Activated naive CD8-positive, alpha-beta T cell treated with anti-CD3 and anti-CD28 coated beads for 36 hours (primary cell): Measurements from ENCODE around the gene AGPAT3. TPM values are rescaled to one million over a fixed set of nuclear protein-coding genes. Genes with fewer than 3 reads are reported as not detected.
"Not testable (repeated sequence)": the region's sequence is repeated elsewhere in the genome, so short reads cannot be mapped to it uniquely, and the experiment has no call there.

Experiments
- DNase-seq: peaks from one replicate; pipeline ENCODE4 v3.0.0; 2021
- H3K27ac Mint-ChIP-seq: one replicate; pipeline ENCODE4 v1.8.0; 2022; ENCODE audit warnings: mild to moderate bottlenecking, moderate library complexity, mixed read lengths
- H3K27me3 Mint-ChIP-seq: one replicate; pipeline ENCODE4 v1.8.0; 2022; ENCODE audit warnings: mild to moderate bottlenecking, mixed read lengths
- H3K36me3 Mint-ChIP-seq: one replicate; pipeline ENCODE4 v1.8.0; 2021; ENCODE audit warnings: mild to moderate bottlenecking, mixed read lengths
- H3K4me1 Mint-ChIP-seq: one replicate; pipeline ENCODE4 v1.8.0; 2021; ENCODE audit warnings: mixed read lengths
- H3K4me3 Mint-ChIP-seq: one replicate; pipeline ENCODE4 v1.8.0; 2022; ENCODE audit warnings: mild to moderate bottlenecking, moderate library complexity, mixed read lengths
- H3K9me3 Mint-ChIP-seq: one replicate; pipeline ENCODE4 v1.8.0; 2022; ENCODE audit warnings: mixed read lengths
- total RNA-seq, 2 experiments: library from RNA; stranded (reverse); gene quantifications; one replicate each; pipeline ENCODE4 v1.2.3, GENCODE V29; 2021

Gene AGPAT3, protein sequence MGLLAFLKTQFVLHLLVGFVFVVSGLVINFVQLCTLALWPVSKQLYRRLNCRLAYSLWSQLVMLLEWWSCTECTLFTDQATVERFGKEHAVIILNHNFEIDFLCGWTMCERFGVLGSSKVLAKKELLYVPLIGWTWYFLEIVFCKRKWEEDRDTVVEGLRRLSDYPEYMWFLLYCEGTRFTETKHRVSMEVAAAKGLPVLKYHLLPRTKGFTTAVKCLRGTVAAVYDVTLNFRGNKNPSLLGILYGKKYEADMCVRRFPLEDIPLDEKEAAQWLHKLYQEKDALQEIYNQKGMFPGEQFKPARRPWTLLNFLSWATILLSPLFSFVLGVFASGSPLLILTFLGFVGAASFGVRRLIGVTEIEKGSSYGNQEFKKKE
- total RNA-seq = 10 to 100 TPM; 61.2 to 66.0 TPM

DNA sequence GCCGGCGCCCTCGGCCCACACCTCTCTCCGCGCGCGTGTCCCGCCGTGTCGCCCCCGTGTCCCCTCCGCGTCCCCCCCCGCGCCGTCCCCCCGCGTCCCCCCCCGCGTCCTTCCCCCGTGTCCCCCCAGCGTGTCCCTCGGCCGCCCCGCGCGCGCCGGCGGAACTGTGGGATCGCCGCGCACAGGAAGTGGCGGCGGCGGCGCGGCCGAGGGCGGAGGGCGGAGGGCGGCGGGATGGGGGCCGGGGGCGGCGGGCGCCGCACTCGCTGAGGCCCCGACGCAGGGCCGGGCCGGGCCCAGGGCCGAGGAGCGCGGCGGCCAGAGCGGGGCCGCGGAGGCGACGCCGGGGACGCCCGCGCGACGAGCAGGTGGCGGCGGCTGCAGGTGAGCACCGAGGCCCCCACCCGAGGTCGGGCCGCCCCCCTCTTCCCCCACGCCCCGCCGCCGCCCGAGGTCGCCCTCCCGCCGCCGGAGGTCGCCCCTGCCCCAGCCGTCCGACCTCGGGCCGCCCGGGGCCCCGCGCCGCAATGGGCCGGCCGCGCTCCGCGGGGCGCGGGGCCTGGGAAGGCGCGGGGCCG lies at the start of gene AGPAT3:
AGPAT3 (plus strand) TSS at position 262 of the 578 bp plus-strand sequence. CDS start 94,459 bp downstream, outside the sequence.
- peak; percentile 46 for DNase-seq
- Mint-ChIP-seq H3K4me1 (peaks cover 35% of the 10 kb centered on the region), H3K36me3 (peaks cover 14% of the 10 kb centered on the region), H3K27ac (peak within 1 kb of the TSS; percentile 85), H3K9me3 (no peaks in the 10 kb centered on the region), H3K4me3 (peak within 1 kb of the TSS; percentile 79), H3K27me3 (no peaks in the 10 kb centered on the region)

DNA sequence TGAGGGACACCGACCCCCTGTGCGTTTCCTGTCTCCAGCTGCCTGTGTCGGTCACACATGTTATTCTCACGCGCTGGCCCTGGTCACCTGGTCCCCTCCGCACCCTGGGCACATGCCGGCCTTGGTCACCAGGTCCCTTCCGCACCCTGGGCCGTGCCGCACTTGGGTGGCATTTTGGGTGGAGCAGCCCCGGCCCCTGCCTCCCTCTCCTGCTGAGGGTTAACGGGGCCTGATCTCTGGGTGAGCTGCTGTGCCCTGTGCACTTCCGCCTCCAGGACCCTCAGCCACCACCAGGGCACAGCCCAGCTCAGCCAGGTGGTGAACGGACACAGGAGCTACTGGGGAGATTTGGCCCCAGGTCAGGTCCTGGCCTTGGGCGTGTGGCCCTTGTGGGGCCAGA lies 49.0 kb upstream of the AGPAT3 start:
- peaks cover 2% of the 10 kb centered on the region for H3K36me3 Mint-ChIP-seq
- no peak overlapping the region for H3K4me3 Mint-ChIP-seq
- DNase-seq = no peak
- peaks cover 1% of the 10 kb centered on the region for H3K4me1 Mint-ChIP-seq
- H3K9me3 Mint-ChIP-seq = peaks cover 5% of the 10 kb centered on the region
- H3K27me3 Mint-ChIP-seq = no peaks in the 10 kb centered on the region
- no peak overlapping the region for H3K27ac Mint-ChIP-seq

DNA sequence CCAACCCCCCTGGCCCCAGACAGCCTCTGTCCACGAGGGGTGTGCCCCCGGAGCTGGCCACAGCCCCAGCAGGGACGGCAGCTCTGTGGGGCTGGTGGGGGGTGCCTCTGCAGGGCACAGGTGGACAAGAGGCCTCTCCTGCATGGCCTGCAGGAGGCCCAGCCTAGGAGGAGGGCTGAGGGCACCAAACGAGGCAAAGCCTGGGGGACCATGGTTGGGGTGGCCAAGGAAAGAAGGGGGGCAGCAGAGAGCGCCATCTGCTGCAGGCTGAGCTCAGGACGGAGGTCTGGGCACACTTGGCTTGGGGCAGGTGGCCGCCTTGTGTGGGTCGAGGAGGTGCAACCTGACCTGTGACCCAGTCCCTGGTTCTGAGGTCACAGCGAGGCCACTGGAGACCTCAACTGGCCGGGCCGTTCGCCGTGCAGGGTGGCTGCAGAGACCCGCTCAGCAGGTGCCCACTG lies 48.4 kb upstream of the AGPAT3 start:
- H3K36me3 Mint-ChIP-seq = peaks cover 2% of the 10 kb centered on the region
- no peaks in the 10 kb centered on the region for H3K4me1 Mint-ChIP-seq
- DNase-seq = no peak
- H3K27ac Mint-ChIP-seq = no peak overlapping the region
- no peaks in the 10 kb centered on the region for H3K27me3 Mint-ChIP-seq
- peaks cover 5% of the 10 kb centered on the region for H3K9me3 Mint-ChIP-seq
- no peak overlapping the region for H3K4me3 Mint-ChIP-seq

- peaks cover 5% of the 10 kb centered on the region for H3K9me3 Mint-ChIP-seq
- no peak for DNase-seq
- no peak overlapping the region for H3K4me3 Mint-ChIP-seq
- no peak overlapping the region for H3K27ac Mint-ChIP-seq
- no peaks in the 10 kb centered on the region for H3K27me3 Mint-ChIP-seq
- peaks cover 2% of the 10 kb centered on the region for H3K36me3 Mint-ChIP-seq
- H3K4me1 Mint-ChIP-seq = no peaks in the 10 kb centered on the region
Measured at GRCh38 chr21:43817157-43818086, 47.6 kb upstream of the AGPAT3 start.

GRCh38 chr21:43818685-43819084 lies 46.3 kb upstream of the AGPAT3 start:
- no peak overlapping the region for H3K4me3 Mint-ChIP-seq
- peaks cover 5% of the 10 kb centered on the region for H3K9me3 Mint-ChIP-seq
- no peaks in the 10 kb centered on the region for H3K4me1 Mint-ChIP-seq
- H3K36me3 Mint-ChIP-seq = peaks cover 2% of the 10 kb centered on the region
- no peak for DNase-seq
- no peak overlapping the region for H3K27ac Mint-ChIP-seq
- H3K27me3 Mint-ChIP-seq = no peaks in the 10 kb centered on the region

DNA sequence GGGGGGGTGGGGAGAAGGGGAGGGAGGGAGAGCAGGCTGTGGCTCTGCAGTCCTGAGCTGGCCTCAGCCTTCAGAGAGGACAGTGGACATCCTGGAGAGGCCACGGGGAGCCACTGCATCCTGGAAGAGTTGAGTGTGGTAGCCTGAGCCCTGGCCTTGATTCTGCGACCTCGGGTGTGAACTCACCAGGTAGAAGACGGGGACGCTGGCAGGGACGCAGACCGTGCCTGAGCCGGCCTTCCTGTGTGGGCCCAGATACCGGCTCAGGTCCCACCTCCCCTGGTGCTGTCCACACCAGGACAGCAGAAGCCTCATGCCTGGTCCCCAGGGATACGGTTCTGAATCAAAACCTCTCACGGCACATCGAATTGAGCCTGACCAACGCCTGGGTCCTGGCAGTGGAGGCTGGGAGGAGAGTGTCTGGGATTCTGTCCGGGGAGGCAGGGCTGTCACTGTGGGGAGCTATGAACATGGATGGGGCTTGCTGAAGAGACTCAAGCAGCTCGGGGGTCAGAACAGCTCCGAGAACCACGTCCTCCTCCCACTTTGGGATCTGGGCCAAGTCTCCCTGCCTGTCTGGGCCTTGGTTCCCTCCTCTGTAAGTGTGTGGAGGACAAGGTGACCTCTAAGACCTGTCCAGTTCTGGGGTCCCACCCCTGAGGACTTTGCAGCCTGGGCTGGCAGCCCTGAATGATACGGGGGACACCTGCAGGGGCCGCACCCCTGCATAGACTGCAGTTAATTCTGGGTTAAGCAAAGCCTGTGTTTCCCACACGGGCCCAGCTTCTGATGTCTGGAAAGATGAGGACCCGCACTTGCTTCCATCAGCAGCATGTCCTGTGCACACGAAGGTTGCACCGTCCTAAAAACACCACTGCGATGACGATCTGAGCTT lies 45.3 kb upstream of the AGPAT3 start:
- Mint-ChIP-seq H3K4me1 (no peaks in the 10 kb centered on the region), H3K36me3 (peaks cover 2% of the 10 kb centered on the region), H3K4me3 (no peak overlapping the region), H3K9me3 (peaks cover 5% of the 10 kb centered on the region), H3K27ac (no peak overlapping the region), H3K27me3 (no peaks in the 10 kb centered on the region)
- DNase-seq = no peak

DNA sequence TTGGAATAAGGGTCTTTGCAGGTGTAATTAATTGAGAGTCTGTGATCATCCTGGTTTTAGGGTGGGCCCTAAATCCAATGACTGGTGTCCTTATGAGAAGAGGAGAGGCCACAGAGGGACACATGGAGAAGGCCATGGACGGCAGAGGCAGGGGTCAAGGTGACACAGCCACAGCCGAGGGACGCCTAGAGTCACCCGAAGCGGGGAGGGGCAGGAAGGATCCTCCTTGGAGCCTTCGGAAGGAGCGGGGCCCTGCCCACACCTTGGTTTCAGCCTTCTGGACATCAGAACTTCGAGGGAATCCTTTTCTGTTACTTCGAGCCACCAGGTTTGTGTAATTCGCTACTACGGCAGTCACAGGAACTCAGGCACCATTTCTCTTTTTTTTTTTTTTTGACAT lies 44.6 kb upstream of the AGPAT3 start:
- Mint-ChIP-seq H3K9me3 (peaks cover 5% of the 10 kb centered on the region), H3K4me3 (no peak overlapping the region), H3K4me1 (no peaks in the 10 kb centered on the region), H3K27ac (no peak overlapping the region), H3K27me3 (no peaks in the 10 kb centered on the region), H3K36me3 (peaks cover 2% of the 10 kb centered on the region)
- no peak for DNase-seq

DNA sequence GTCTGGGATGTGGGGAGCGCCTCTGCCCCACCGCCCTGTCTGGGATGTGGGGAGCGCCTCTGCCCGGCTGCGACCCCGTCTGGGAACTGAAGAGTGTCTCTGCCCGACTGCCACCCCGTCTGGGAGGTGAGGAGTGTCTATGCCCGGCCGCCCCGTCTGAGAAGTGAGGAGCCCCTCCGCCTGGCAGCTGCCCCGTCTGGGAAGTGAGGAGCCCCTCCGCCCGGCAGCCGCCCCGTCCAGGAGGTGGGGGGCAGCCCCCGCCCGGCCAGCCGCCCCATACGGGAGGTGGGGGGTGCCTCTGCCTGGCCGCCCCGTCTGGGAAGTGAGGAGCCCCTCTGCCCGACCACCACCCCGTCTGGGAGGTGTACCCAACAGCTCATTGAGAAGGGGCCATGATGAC lies 42.9 kb upstream of the AGPAT3 start:
- H3K4me1 Mint-ChIP-seq, DNase-seq, H3K4me3 Mint-ChIP-seq, H3K36me3 Mint-ChIP-seq, H3K9me3 Mint-ChIP-seq, H3K27ac Mint-ChIP-seq, H3K27me3 Mint-ChIP-seq: not testable (repeated sequence)

- H3K36me3 Mint-ChIP-seq, H3K4me1 Mint-ChIP-seq, DNase-seq, H3K9me3 Mint-ChIP-seq, H3K27ac Mint-ChIP-seq, H3K4me3 Mint-ChIP-seq, H3K27me3 Mint-ChIP-seq: not testable (repeated sequence)
Measured at GRCh38 chr21:43822741-43823140, 42.3 kb upstream of the AGPAT3 start.

GRCh38 chr21:43824333-43825241 lies 40.4 kb upstream of the AGPAT3 start:
- no peak for DNase-seq

DNA sequence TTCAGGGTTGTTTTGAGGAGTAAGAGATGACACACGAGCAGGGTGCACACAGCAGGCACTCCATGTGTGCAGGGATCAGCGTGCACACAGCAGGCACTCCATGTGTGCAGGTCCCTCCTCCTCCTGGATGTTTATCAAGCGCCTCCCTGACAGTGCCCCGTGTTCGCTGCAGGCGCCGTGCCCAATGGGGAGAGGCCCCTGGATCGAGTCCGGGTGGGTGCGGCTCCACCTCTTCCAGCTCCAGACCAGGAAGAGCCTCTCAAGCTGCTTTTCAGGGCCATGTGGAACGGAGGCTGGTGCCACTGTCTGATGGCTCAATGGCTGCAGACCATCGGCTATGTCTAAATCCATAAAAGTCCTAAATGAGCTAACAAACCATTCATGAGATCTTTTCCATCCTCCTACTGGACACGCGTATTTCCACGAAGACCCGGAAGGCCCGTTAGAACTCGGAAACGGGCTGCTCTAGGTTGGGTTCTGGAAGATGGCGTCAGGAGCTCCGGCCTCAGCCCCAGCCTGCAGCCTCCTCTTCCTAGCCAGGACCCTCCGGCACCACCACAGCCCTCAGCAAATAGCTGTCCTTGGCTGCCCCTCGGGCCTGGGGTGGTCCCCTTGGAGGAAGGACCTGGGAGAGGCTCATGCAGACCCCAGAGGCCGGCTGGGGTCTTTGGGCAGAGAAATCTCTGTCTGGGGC lies 39.6 kb upstream of the AGPAT3 start:
- peaks cover 8% of the 10 kb centered on the region for H3K27me3 Mint-ChIP-seq
- no peaks in the 10 kb centered on the region for H3K9me3 Mint-ChIP-seq
- no peak overlapping the region for H3K4me3 Mint-ChIP-seq
- H3K4me1 Mint-ChIP-seq = peaks cover 3% of the 10 kb centered on the region
- DNase-seq = no peak
- H3K36me3 Mint-ChIP-seq = no peaks in the 10 kb centered on the region
- H3K27ac Mint-ChIP-seq = no peak overlapping the region

More at GRCh38 chr21:43824333-43825241, 40.4 kb upstream of the AGPAT3 start:
- Mint-ChIP-seq H3K36me3 (no peaks in the 10 kb centered on the region), H3K4me1 (peaks cover 3% of the 10 kb centered on the region), H3K9me3 (no peaks in the 10 kb centered on the region), H3K27me3 (peaks cover 5% of the 10 kb centered on the region), H3K4me3 (no peak overlapping the region), H3K27ac (no peak overlapping the region)

GRCh38 chr21:43825936-43826622 lies 38.9 kb upstream of the AGPAT3 start:
- no peak overlapping the region for H3K27ac Mint-ChIP-seq
- H3K9me3 Mint-ChIP-seq = no peaks in the 10 kb centered on the region
- no peak overlapping the region for H3K4me3 Mint-ChIP-seq
- no peaks in the 10 kb centered on the region for H3K36me3 Mint-ChIP-seq
- no peak for DNase-seq
- H3K4me1 Mint-ChIP-seq = peaks cover 3% of the 10 kb centered on the region
- H3K27me3 Mint-ChIP-seq = peaks cover 8% of the 10 kb centered on the region

- no peaks in the 10 kb centered on the region for H3K36me3 Mint-ChIP-seq
- peaks cover 8% of the 10 kb centered on the region for H3K27me3 Mint-ChIP-seq
- DNase-seq = no peak
- H3K4me1 Mint-ChIP-seq = peaks cover 3% of the 10 kb centered on the region
- H3K27ac Mint-ChIP-seq = no peak overlapping the region
- H3K4me3 Mint-ChIP-seq = no peak overlapping the region
- no peaks in the 10 kb centered on the region for H3K9me3 Mint-ChIP-seq
Measured at GRCh38 chr21:43826623-43826974, 38.4 kb upstream of the AGPAT3 start.
